NCI-H2196 treated with DMSO at 0.1 percent for 48 hours (cell line): Measurements from ENCODE around the gene PFN4.
"Not testable (repeated sequence)": the region's sequence is repeated elsewhere in the genome, so short reads cannot be mapped to it uniquely, and the experiment has no call there.

Source experiments
- DNase-seq: peaks from one replicate; lab custom pipeline; 2025; ENCODE audit not compliant: unreplicated experiment; lab: John Stamatoyannopoulos, UW

PFN4 gene

GRCh38 chr2:24123195-24123921 lies at the start of gene PFN4, which contains the start of gene FAM228B:
Gene PFN4, minus strand, starts transcription at chr2:24123334. Its CDS starts 799 bp downstream, at chr2:24122535.
Gene FAM228B, plus strand, starts transcription at chr2:24123469. Its CDS starts 893 bp downstream, at chr2:24124362.
- DNase-seq, result peak; percentile 62

GRCh38 chr2:24169023-24169422 lies 45.9 kb upstream of the PFN4 start:
- no peak for DNase-seq

- no peak for DNase-seq
These were observed 41.4 kb upstream of the PFN4 start for GRCh38 chr2:24164416-24164973.

- DNase-seq, result no peak
These were observed 40.5 kb upstream of the PFN4 start for GRCh38 chr2:24163601-24164000.

GRCh38 chr2:24163186-24163585 lies 40.1 kb upstream of the PFN4 start:
- no peak for DNase-seq

- DNase-seq, result no peak
These were observed 39.4 kb upstream of the PFN4 start for GRCh38 chr2:24162494-24162893.

- DNase-seq, result no peak
These were observed 37.6 kb upstream of the PFN4 start for GRCh38 chr2:24160761-24161160.

GRCh38 chr2:24159708-24160107 lies 36.6 kb upstream of the PFN4 start:
- DNase-seq, result no peak

GRCh38 chr2:24158131-24158530 lies 35.0 kb upstream of the PFN4 start:
- DNase-seq, result no peak

- no peak for DNase-seq
These were observed 30.3 kb upstream of the PFN4 start for GRCh38 chr2:24153478-24153877.

GRCh38 chr2:24152413-24153197 lies 29.5 kb upstream of the PFN4 start:
- DNase-seq, result no peak

GRCh38 chr2:24147364-24147763 lies 24.2 kb upstream of the PFN4 start:
- DNase-seq, result no peak

GRCh38 chr2:24140305-24140704 lies 17.2 kb upstream of the PFN4 start:
- not testable (repeated sequence) for DNase-seq

- no peak for DNase-seq
These were observed 9.4 kb upstream of the PFN4 start for GRCh38 chr2:24132543-24132942.

- no peak for DNase-seq
These were observed 2.8 kb upstream of the PFN4 start for GRCh38 chr2:24125956-24126355.

- no peak for DNase-seq
These were observed 917 bp upstream of the PFN4 start for GRCh38 chr2:24123922-24124580.

GRCh38 chr2:24122366-24123194 lies 554 bp downstream of the PFN4 start:
- DNase-seq, result no peak

GRCh38 chr2:24121469-24121868 lies 1.7 kb downstream of the PFN4 start:
- no peak for DNase-seq

- DNase-seq, result no peak
These were observed 2.1 kb downstream of the PFN4 start for GRCh38 chr2:24121066-24121465.

- no peak for DNase-seq
These were observed 5.2 kb downstream of the PFN4 start for GRCh38 chr2:24117902-24118301.

- DNase-seq, result no peak
These were observed 8.1 kb downstream of the PFN4 start for GRCh38 chr2:24115057-24115456.
